GM04504 (cell line): ENCODE results near the gene RRP12.
"Not testable (repeated sequence)": the region's sequence is repeated elsewhere in the genome, so short reads cannot be mapped to it uniquely, and the experiment has no call there.

Source experiments
- DNase-seq: peaks from one replicate; pipeline ENCODE4 v3.0.0-alpha.2; 2012; ENCODE audit warnings: low read depth

Gene RRP12, protein sequence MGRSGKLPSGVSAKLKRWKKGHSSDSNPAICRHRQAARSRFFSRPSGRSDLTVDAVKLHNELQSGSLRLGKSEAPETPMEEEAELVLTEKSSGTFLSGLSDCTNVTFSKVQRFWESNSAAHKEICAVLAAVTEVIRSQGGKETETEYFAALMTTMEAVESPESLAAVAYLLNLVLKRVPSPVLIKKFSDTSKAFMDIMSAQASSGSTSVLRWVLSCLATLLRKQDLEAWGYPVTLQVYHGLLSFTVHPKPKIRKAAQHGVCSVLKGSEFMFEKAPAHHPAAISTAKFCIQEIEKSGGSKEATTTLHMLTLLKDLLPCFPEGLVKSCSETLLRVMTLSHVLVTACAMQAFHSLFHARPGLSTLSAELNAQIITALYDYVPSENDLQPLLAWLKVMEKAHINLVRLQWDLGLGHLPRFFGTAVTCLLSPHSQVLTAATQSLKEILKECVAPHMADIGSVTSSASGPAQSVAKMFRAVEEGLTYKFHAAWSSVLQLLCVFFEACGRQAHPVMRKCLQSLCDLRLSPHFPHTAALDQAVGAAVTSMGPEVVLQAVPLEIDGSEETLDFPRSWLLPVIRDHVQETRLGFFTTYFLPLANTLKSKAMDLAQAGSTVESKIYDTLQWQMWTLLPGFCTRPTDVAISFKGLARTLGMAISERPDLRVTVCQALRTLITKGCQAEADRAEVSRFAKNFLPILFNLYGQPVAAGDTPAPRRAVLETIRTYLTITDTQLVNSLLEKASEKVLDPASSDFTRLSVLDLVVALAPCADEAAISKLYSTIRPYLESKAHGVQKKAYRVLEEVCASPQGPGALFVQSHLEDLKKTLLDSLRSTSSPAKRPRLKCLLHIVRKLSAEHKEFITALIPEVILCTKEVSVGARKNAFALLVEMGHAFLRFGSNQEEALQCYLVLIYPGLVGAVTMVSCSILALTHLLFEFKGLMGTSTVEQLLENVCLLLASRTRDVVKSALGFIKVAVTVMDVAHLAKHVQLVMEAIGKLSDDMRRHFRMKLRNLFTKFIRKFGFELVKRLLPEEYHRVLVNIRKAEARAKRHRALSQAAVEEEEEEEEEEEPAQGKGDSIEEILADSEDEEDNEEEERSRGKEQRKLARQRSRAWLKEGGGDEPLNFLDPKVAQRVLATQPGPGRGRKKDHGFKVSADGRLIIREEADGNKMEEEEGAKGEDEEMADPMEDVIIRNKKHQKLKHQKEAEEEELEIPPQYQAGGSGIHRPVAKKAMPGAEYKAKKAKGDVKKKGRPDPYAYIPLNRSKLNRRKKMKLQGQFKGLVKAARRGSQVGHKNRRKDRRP (N-terminal part only)

DNA sequence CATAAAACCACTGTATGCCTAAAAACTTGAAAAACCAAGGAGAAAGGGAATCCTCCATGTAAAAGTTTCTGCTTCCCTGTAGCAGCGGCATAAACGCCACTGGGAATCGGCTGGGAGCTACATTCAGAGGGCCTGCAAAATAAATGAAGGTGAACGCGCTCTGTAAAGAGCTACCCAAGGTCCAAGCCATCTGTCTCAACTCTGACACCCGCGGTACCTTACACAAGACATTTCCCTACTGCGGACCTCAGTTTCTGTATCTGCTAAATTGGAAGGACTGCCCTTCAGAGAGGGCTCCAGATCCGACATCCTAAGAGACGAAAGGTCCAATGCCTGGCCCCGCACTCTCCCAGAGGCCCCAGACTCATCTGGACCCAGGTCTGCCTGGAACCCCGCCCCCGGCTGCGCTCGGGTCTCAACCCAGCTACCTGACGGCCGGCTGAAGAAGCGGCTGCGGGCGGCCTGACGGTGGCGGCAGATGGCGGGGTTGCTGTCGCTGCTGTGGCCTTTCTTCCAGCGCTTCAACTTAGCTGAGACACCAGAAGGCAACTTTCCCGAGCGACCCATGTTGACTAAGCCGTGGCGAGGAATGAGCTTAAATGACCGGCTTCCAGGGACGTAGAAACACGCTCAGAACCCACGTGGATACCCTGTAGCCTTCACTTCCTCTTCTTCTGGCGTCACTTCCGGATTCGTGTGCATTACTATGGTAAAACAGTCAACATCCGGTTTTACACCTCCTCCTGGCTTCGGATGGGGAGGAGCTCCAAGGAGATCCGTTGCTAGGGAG lies at the start of gene RRP12:
RRP12 (minus strand) TSS at position 676 of the 790 bp plus-strand sequence; CDS start at position 567, 109 bp downstream.
- peak; percentile 96 for DNase-seq

- DNase-seq, result no peak
Measured at GRCh38 chr10:97450828-97451227, 49.7 kb upstream of the RRP12 start.

GRCh38 chr10:97445722-97446639 lies 44.8 kb upstream of the RRP12 start, which contains the start of the genes EXOSC1 and ZDHHC16:
EXOSC1 (minus strand) TSS chr10:97446006; CDS start chr10:97445985, 21 bp downstream.
ZDHHC16 (plus strand) TSS chr10:97446175; CDS start chr10:97451676, 5,501 bp downstream.
- peak; percentile 86 for DNase-seq

- DNase-seq, result no peak
Measured at GRCh38 chr10:97445357-97445721, 44.2 kb upstream of the RRP12 start.

- no peak for DNase-seq
Measured at GRCh38 chr10:97444212-97444611, 43.1 kb upstream of the RRP12 start.

GRCh38 chr10:97442277-97442676 lies 41.1 kb upstream of the RRP12 start:
- no peak for DNase-seq

GRCh38 chr10:97435211-97435610 lies 34.1 kb upstream of the RRP12 start:
- DNase-seq, result no peak

GRCh38 chr10:97434557-97434956 lies 33.4 kb upstream of the RRP12 start:
- DNase-seq, result no peak

DNA sequence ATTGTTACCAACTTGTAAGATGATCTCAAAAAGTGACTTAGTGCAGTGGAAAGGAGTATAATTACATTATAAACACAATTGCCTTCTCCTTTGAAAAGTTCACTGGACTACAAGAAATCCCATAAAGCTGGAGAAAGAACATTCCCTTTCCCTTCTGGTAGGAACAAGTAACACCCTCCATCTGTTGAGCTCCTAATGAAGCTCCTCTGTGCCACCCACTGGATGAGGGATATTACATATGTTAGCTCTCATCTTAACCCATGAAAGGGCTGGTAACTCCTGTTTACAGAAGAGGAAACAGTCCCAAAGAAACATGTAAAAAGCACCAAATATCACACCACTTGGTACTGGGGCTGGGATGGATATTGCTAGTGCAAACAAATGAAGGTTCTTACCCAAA lies 32.9 kb upstream of the RRP12 start:
- no peak for DNase-seq

DNA sequence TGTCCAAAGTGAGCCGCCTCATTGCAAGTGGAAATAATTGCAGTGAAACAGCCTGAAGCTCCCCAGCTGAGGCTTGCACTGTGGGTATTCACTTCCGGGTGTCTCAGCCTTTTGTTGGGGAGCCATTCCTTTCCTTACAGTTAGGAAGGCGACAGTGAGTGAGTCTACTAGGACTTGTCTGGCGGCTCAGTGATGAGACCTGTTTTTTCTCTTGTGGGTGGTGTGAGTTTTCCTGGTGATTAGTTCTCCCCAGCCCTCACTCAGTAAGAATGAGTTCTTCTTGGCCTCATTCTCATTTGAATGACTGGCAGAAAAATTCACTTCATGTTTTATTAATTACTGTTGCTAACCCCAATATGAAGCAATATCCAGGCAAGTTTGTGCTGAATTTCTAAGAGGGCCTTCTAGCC lies 27.4 kb upstream of the RRP12 start:
- DNase-seq, result no peak

GRCh38 chr10:97427571-97428179 lies 26.5 kb upstream of the RRP12 start:
- DNase-seq, result no peak

DNA sequence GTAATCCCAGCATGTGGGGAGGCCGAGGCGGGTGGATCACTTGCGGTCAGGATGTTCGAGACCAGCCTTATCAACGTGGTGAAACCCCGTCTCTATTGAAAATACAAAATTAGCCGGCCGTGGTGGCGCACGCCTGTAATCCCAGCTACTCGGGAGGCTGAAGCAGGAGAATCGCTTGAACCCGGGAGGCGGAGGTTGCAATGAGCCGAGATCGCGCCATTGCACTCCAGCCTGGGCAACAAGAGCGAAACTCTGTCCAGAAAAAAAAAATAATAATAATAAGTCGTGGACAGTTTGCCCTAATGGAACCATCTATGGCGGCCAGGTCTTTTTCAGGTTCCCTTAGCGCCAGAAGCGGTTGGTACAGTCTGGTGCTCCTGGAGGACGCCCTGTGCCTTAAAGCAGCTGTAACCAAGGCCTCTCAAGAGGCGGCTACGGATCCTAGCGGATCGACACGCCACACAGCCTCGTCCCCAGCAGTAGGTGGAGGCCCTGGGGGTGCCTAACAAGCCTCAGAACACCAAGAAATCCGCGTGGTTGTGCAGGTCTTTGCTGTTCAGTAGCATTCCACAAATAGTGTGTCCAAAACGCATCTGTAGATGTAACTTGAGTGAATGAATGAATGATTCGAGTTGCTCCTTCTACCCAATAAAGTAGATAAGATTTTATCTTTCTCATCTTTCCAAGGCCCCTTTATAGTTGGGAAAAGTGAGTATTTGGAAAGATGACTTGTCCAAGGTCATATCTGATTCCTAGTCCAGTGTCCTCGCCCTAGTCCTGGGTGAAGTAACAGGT lies 25.8 kb upstream of the RRP12 start:
- no peak for DNase-seq

- DNase-seq, result peak; percentile 91
Measured at GRCh38 chr10:97425964-97426775, 25.0 kb upstream of the RRP12 start, which contains the start of gene PGAM1. PGAM1 (plus strand) TSS chr10:97426191; CDS start chr10:97426308, 117 bp downstream.

DNA sequence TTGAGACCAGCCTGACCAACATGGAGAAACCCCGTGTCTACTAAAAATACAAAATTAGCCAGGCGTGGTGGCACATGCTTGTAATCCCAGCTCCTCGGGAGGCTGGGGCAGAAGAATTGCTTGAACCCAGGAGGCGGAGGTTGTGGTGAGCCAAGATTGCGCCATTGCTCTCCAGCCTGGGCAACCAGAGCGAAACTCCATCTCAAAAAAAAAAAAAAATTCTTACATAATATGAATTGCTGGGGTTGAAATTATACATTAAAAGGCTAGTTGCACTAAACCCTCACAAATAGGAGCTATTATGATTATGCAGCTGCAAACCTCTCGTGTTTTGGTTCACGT lies 22.6 kb upstream of the RRP12 start:
- DNase-seq, result not testable (repeated sequence)

DNA sequence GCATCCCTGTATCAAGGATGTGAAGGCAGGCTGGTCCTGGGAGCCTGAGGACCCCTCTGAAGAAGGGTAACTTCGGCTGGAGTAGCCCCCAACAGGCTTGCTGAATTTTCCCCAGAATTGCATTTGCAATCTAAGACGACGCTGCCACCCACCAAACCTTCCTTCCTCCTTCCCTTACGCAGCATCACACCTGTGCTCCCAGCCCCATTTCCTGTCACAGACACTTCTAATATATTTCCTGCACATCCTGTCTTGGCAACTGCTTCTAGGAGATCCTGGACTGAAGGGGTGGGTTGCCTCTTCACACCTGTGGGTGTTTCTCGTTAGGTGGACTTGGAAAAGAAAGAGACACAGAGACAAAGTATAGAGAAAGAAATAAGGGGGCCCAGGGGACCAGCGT lies 15.4 kb upstream of the RRP12 start:
- no peak for DNase-seq

GRCh38 chr10:97412891-97413304 lies 11.8 kb upstream of the RRP12 start:
- DNase-seq, result no peak

- DNase-seq, result no peak
Measured at GRCh38 chr10:97411406-97411805, 10.3 kb upstream of the RRP12 start.

DNA sequence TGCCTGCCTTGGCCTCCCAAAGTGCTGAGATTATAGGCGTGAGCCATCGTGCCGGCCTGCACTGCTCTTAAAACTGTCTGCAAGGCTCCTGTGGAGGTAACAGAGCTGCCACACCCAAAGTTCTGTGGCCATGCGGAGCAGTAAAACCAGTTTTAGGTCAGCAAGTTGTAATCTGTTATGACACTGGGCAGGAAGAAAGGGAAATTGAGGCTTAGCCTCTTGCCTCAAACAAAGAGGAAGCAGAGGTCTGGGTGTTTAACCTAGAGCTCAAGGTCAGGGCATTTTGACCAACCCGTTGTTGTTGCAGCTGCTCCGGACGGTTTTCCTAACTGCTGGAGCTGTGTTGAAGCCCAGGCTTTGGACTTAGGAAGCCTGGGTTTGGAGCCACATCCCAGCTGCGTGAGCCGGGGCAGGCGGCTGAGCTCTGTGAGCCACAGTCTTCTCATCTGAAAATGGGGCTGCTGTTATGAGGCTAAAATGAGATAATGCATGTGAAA lies 7.4 kb upstream of the RRP12 start:
- no peak for DNase-seq
